ENCODE results near the gene TRIM46. TPM values are rescaled to one million over a fixed set of nuclear protein-coding genes. Genes with fewer than 3 reads are reported as not detected.
A peak's percentile ranks its signal among the peaks of the same experiment; 100 is the strongest.
"Not testable (repeated sequence)": the region's sequence is repeated elsewhere in the genome, so short reads cannot be mapped to it uniquely, and the experiment has no call there.

Gene TRIM46
- total and polyA plus RNA-seq, 2 donors from 2014 or later: 0.28 to 2.1 TPM

GRCh38 chr1:155164625-155165024 is 9.0 kb upstream of the TRIM46 start:
- intact Hi-C loops (cut with DNase I): loop anchor here (5.0 kb wide), 1 partner anchor 72 kb away; no protein-coding TSS in a partner anchor
- H3K36me3 ChIP-seq (ENCODE audit: control insufficient read depth in 2 of 3, insufficient read depth in 3 of 3, low read length in 3 of 3): peaks cover 4 to 10% (median 8%) of the 10 kb centered on the region in 3 donors

GRCh38 chr1:155166051-155166470 is 7.6 kb upstream of the TRIM46 start:
- Histone ChIP-seq H3K9me3 (ENCODE audit: control insufficient read depth in 2 of 3, insufficient read depth in 1 of 3, low read length in 3 of 3) (no peaks in the 10 kb centered on the region), H3K27ac (ENCODE audit: low read depth in 2 of 2, low read length in 2 of 2) (peak overlapping the region in 1 of 2 donors; percentile 33), H3K36me3 (ENCODE audit: control insufficient read depth in 2 of 3, insufficient read depth in 3 of 3, low read length in 3 of 3) (peaks cover 4 to 15% (median 10%) of the 10 kb centered on the region in 3 donors), H3K4me1 (ENCODE audit: control insufficient read depth in 2 of 3, insufficient read depth in 2 of 3, low read depth in 1 of 3, low read length in 3 of 3) (peaks cover 0 to 9% (median 4%) of the 10 kb centered on the region in 3 donors), H3K27me3 (ENCODE audit: control insufficient read depth, insufficient read depth, low read length) (no peaks in the 10 kb centered on the region), H3K9ac (ENCODE audit: low read length in 3 of 3) (no peak overlapping the region), H3K4me3 (ENCODE audit: low read length in 3 of 3) (no peak overlapping the region)
- DNase-seq (peak in 4 of 5 donors; percentile 68 to 78 (median 74)), FAIRE-seq (no peak)
- intact Hi-C loops (cut with DNase I): loop anchor here (5.0 kb wide), 1 partner anchor 74 kb away; no protein-coding TSS in a partner anchor
- no peak for TF ChIP-seq CTCF (IDR thresholded peaks at IDR 0.05; ENCODE audit: borderline replicate concordance, extremely low read depth, insufficient read depth)

More at GRCh38 chr1:155164625-155165024, 9.0 kb upstream of the TRIM46 start:
- H3K4me1 ChIP-seq (ENCODE audit: control insufficient read depth in 2 of 3, insufficient read depth in 2 of 3, low read depth in 1 of 3, low read length in 3 of 3); H3K4me3 ChIP-seq (ENCODE audit: low read length in 3 of 3); H3K9ac ChIP-seq (ENCODE audit: low read length in 3 of 3); H3K27me3 ChIP-seq (ENCODE audit: control insufficient read depth, insufficient read depth, low read length); FAIRE-seq; H3K9me3 ChIP-seq (ENCODE audit: control insufficient read depth in 2 of 3, insufficient read depth in 1 of 3, low read length in 3 of 3); H3K27ac ChIP-seq (ENCODE audit: low read depth in 2 of 2, low read length in 2 of 2): not testable (repeated sequence)
- DNase-seq: peak in 1 of 5 donors; percentile 5

- Histone ChIP-seq H3K36me3 (ENCODE audit: control insufficient read depth in 2 of 3, insufficient read depth in 3 of 3, low read length in 3 of 3) (peaks cover 4 to 15% (median 10%) of the 10 kb centered on the region in 3 donors), H3K9ac (ENCODE audit: low read length in 3 of 3) (no peak overlapping the region), H3K4me3 (ENCODE audit: low read length in 3 of 3) (no peak overlapping the region), H3K4me1 (ENCODE audit: control insufficient read depth in 2 of 3, insufficient read depth in 2 of 3, low read depth in 1 of 3, low read length in 3 of 3) (peaks cover 0 to 9% (median 4%) of the 10 kb centered on the region in 3 donors), H3K27me3 (ENCODE audit: control insufficient read depth, insufficient read depth, low read length) (no peaks in the 10 kb centered on the region), H3K9me3 (ENCODE audit: control insufficient read depth in 2 of 3, insufficient read depth in 1 of 3, low read length in 3 of 3) (no peaks in the 10 kb centered on the region), H3K27ac (ENCODE audit: low read depth in 2 of 2, low read length in 2 of 2) (peak overlapping the region; percentile 33 to 47)
- FAIRE-seq: no peak
- TF ChIP-seq CTCF (IDR thresholded peaks at IDR 0.05; ENCODE audit: borderline replicate concordance, extremely low read depth, insufficient read depth): no peak
- intact Hi-C loops (cut with DNase I): loop anchor here (5.0 kb wide), 1 partner anchor 74 kb away; no protein-coding TSS in a partner anchor
- peak; percentile 54 to 90 (median 81) for DNase-seq
Observed at GRCh38 chr1:155166471-155167165, 7.0 kb upstream of the TRIM46 start.
